Left ventricle myocardium inferior (tissue), 1 donor: ENCODE results near the gene NAGA. TPM values are rescaled to one million over a fixed set of nuclear protein-coding genes. Genes with fewer than 3 reads are reported as not detected.
"Not testable (repeated sequence)": the region's sequence is repeated elsewhere in the genome, so short reads cannot be mapped to it uniquely, and the experiment has no call there.

Source experiments
- DNase-seq: peaks from one replicate; pipeline ENCODE4 v3.0.0-alpha.2; 2020
- H3K27ac ChIP-seq: fragments of 200-600 bp; replicated peaks from 2 replicates; pipeline ENCODE4 v1.8.0; 2021
- H3K27me3 ChIP-seq: fragments of 200-600 bp; 2 replicates; pipeline ENCODE4 v1.8.0; 2021; ENCODE audit warnings: low read depth
- H3K36me3 ChIP-seq: fragments of 200-600 bp; 2 replicates; pipeline ENCODE4 v1.8.0; 2021
- H3K4me1 ChIP-seq: fragments of 200-600 bp; 2 replicates; pipeline ENCODE4 v1.8.0; 2021
- H3K4me3 ChIP-seq: fragments of 200-600 bp; 2 replicates; pipeline ENCODE4 v1.8.0; 2021; ENCODE audit warnings: mild to moderate bottlenecking, moderate library complexity
- H3K9me3 ChIP-seq: fragments of 200-600 bp; replicated peaks from 2 replicates; pipeline ENCODE4 v1.8.0; 2021
- CTCF ChIP-seq: fragments of 200-600 bp; IDR thresholded peaks from 2 replicates; pipeline ENCODE4 v1.8.0; 2021; ENCODE audit warnings: antibody characterized with exemption, mild to moderate bottlenecking, borderline replicate concordance
- intact Hi-C: fragments of 100-400 bp; cut with micrococcal nuclease; formaldehyde crosslinking; loops from one replicate; pipeline ENCODE4 v1.11.0; 2022
- total RNA-seq: library from RNA; stranded (reverse); fragmentation: NEBNext Ultra II Directional; extraction: Animal tissue kit (Norgen Biotek cat#: 25700); gene quantifications from one replicate; pipeline ENCODE4 v1.2.1, GENCODE V29; 2021
- donor health status: DM: no; HTN: yes; CAD: no; lungs with severe emphysema.

The NAGA gene
- total RNA-seq, 1 donor from 2014 or later: 11.7 TPM

DNA sequence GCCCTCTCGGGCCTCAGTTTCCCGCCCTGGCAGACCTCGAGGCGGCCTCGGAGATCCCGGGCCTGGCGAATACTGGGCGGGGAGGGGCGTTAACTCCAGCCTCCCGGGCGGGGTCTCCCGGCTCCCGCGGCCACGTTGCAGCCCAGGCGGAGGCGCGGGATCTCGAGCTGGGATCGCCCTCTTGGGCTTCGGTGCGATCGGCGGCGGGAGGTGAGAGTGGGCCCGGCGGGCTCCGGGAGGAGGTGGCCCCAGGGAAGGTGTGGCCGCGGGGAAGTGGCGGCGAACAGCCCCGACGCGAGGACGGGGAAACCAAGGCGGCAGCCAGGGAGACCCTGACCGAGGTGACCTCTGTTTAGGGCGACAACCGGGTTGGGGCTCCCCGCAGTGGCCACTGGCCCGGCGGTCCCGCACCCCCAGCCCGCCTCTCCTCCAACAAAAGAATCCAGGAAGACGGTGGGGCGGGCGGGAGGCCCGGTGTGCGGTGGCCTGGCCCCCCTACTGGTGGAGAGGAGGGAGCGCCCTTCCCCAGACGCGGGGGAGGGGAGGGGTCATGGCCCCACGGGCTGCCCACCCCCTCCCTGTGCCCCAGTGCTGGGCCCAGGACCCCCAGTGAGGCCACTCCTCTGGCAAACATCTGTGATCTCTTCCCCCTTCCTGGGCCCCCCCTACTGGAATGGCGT, 3.7 kb upstream of the NAGA start, which contains the start of gene PHETA2:
Gene PHETA2 (plus strand): TSS at position 117 of the 680 bp plus-strand sequence. CDS start 3,046 bp downstream, outside the sequence.
- Histone ChIP-seq H3K27ac (peak within 1 kb of the TSS; percentile 92), H3K4me3 (peak within 1 kb of the TSS; percentile 77), H3K27me3 (no peaks in the 10 kb centered on the region), H3K4me1 (peaks cover 83% of the 10 kb centered on the region), H3K9me3 (no peaks in the 10 kb centered on the region), H3K36me3 (peaks cover 17% of the 10 kb centered on the region)
- peak; percentile 60 for TF ChIP-seq CTCF
- intact Hi-C loops: no loop called here
- DNase-seq: peak; percentile 57

DNA sequence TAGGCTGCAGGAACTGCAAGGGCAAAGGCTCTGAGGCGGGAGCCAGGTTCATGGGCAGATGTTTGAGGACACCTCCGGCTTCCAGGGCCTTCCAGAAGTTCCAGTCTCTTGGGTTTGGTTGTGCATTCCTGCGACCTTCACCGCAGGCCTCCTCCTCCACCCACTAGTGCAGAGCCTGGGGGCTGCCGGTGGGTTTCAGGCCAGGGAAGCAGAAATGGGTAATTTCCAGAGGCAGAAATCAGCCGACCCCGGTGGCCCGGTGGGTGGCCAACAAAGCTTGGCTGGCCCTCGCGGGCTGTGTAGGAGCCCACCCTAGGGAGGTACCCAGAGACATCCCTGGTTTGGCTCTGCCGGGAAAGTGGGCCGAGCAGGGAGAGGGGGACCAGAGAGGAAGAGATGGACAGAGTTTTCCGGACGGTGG, 3.0 kb upstream of the NAGA start:
- intact Hi-C loops: no loop called here
- TF ChIP-seq CTCF: no peak
- no peak for DNase-seq
- no peaks in the 10 kb centered on the region for H3K27me3 ChIP-seq
- H3K4me1 ChIP-seq: peaks cover 80% of the 10 kb centered on the region
- H3K4me3 ChIP-seq: peak overlapping the region; percentile 77
- H3K36me3 ChIP-seq: peaks cover 17% of the 10 kb centered on the region
- H3K27ac ChIP-seq: peak overlapping the region; percentile 92
- H3K9me3 ChIP-seq: no peaks in the 10 kb centered on the region

GRCh38 chr22:42072606-42073330, 2.2 kb upstream of the NAGA start:
- peak; percentile 25 for TF ChIP-seq CTCF
- H3K4me3 ChIP-seq: no peak overlapping the region
- peaks cover 25% of the 10 kb centered on the region for H3K36me3 ChIP-seq
- H3K27ac ChIP-seq: peak overlapping the region; percentile 92
- no peak for DNase-seq
- H3K9me3 ChIP-seq: no peaks in the 10 kb centered on the region
- no peaks in the 10 kb centered on the region for H3K27me3 ChIP-seq
- intact Hi-C loops: no loop called here
- H3K4me1 ChIP-seq: peaks cover 72% of the 10 kb centered on the region

DNA sequence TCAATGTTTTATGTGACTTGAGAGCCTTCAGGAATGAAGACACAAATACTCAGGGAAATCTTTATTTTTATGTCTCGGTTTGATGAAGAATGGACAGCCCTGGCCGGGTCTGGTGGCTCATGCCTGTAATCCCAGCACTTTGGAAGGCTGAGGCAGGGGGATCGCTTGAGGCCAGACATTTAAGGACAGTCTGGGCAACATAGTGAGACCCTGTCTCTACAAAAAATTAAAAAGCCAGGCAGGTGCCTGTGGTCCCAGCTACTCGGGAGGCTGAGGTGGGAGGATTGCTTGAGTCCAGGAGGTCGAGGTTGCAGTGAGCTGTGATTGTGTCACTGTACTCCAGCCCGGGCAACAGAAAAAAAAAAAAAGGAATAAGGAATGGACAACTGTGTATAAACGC, 896 bp upstream of the NAGA start:
- H3K27me3 ChIP-seq, H3K9me3 ChIP-seq, DNase-seq, intact Hi-C loops: not testable (repeated sequence)
- Histone ChIP-seq H3K4me3 (peak overlapping the region; percentile 87), H3K4me1 (peaks cover 62% of the 10 kb centered on the region), H3K27ac (peak overlapping the region; percentile 92), H3K36me3 (peaks cover 25% of the 10 kb centered on the region)

DNA sequence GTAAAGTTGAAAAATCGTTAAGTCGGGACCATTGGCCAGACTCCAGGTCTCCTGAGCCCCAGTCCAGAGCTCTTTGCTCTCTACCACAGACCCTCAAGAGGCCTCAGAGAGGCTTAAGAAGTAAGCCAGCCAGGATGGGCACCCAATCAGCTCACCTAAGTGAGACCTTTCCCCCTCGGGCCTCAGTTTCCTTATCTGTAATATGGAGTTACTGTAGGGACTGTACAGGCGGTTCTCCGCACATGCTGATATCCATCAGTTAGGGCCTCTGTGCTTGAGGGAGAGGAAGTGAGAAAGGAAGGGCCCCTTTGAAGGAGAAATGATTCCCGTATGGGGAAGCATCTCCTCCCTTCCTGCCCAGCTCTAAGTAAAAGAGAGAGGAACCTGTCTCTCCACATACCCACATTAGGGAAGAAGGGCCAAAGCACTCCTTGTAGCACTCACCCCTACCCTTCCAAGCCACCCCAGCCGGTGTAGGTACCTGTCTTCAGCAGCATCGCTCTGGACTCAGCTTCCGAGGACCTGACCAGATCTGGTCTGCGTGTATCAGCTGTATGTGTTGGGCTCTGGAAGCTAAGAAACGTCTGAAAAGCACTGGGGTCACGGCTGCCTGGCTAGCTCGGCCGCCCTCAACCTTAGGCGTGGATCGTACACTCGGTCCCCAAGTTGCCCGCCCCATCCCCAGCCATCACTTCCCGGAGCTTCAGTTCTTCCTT, 653 bp downstream of the NAGA start:
- no peak for TF ChIP-seq CTCF
- H3K9me3 ChIP-seq: no peaks in the 10 kb centered on the region
- intact Hi-C loops: no loop called here
- H3K27ac ChIP-seq: peak overlapping the region; percentile 92
- no peaks in the 10 kb centered on the region for H3K27me3 ChIP-seq
- no peak for DNase-seq
- H3K4me1 ChIP-seq: peaks cover 56% of the 10 kb centered on the region
- peaks cover 35% of the 10 kb centered on the region for H3K36me3 ChIP-seq
- H3K4me3 ChIP-seq: peak overlapping the region; percentile 87
